ENCODE data around the gene MAGEA9.

DNA sequence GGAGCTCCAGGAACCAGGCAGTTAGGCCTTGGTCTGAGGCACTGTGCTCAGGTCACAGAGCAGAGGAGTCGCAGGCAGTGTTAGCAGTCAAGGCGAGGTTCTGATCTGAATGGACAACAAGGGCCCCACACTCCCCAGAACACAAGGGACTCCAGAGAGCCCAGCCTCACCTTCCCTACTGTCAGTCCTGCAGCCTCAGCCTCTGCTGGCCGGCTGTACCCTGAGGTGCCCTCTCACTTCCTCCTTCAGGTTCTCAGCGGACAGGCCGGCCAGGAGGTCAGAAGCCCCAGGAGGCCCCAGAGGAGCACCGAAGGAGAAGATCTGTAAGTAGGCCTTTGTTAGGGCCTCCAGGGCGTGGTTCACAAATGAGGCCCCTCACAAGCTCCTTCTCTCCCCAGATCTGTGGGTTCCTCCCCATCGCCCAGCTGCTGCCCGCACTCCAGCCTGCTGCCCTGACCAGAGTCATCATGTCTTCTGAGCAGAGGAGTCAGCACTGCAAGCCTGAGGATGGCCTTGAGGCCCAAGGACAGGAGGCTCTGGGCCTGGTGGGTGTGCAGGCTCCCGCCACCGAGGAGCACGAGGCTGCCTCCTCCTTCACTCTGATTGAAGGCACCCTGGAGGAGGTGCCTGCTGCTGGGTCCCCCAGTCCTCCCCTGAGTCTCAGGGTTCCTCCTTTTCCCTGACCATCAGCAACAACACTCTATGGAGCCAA, 26.2 kb downstream of the MAGEA9 start:
- TF ChIP-seq, protein P1, sequence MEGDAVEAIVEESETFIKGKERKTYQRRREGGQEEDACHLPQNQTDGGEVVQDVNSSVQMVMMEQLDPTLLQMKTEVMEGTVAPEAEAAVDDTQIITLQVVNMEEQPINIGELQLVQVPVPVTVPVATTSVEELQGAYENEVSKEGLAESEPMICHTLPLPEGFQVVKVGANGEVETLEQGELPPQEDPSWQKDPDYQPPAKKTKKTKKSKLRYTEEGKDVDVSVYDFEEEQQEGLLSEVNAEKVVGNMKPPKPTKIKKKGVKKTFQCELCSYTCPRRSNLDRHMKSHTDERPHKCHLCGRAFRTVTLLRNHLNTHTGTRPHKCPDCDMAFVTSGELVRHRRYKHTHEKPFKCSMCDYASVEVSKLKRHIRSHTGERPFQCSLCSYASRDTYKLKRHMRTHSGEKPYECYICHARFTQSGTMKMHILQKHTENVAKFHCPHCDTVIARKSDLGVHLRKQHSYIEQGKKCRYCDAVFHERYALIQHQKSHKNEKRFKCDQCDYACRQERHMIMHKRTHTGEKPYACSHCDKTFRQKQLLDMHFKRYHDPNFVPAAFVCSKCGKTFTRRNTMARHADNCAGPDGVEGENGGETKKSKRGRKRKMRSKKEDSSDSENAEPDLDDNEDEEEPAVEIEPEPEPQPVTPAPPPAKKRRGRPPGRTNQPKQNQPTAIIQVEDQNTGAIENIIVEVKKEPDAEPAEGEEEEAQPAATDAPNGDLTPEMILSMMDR (IDR thresholded peaks at IDR 0.05 in 8 of 11, conservative IDR thresholded peaks at IDR 0.05 in 3 of 11): no peak
- TF ChIP-seq POLR2AphosphoS5 (IDR thresholded peaks at IDR 0.05): no peak
